ENCODE results near the gene IL10.

DNA sequence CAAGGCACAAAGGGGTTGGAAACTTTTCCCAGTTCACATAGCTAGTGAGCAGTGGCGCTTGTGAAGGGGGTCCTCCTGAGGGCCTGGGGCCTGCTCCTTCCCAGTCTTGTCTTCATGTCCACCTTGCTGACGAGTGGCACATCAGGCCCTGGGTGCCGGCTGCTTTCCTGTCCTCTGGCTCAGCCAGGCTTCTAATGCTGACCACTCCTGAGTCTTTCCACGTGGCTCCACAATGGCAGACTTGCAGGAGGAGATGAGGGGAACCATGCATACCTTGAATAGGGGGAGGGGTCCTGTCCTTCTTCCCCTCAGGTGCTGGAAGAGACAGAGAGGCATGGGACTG, 48.9 kb downstream of the IL10 start:
- TF ChIP-seq, protein P1, sequence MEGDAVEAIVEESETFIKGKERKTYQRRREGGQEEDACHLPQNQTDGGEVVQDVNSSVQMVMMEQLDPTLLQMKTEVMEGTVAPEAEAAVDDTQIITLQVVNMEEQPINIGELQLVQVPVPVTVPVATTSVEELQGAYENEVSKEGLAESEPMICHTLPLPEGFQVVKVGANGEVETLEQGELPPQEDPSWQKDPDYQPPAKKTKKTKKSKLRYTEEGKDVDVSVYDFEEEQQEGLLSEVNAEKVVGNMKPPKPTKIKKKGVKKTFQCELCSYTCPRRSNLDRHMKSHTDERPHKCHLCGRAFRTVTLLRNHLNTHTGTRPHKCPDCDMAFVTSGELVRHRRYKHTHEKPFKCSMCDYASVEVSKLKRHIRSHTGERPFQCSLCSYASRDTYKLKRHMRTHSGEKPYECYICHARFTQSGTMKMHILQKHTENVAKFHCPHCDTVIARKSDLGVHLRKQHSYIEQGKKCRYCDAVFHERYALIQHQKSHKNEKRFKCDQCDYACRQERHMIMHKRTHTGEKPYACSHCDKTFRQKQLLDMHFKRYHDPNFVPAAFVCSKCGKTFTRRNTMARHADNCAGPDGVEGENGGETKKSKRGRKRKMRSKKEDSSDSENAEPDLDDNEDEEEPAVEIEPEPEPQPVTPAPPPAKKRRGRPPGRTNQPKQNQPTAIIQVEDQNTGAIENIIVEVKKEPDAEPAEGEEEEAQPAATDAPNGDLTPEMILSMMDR (conservative IDR thresholded peaks at IDR 0.05; ENCODE audit: low read length), result no peak
- TF ChIP-seq EZH2phosphoT487 (IDR thresholded peaks at IDR 0.05; ENCODE audit: borderline replicate concordance, low read depth, low read length), result no peak
